ENCODE results near the gene HMG20A. TPM values are rescaled to one million over a fixed set of nuclear protein-coding genes. Genes with fewer than 3 reads are reported as not detected.
A peak's percentile ranks its signal among the peaks of the same experiment; 100 is the strongest.

HMG20A gene
- 100 to 1,000 TPM in 1 of 4 donors, 10 to 100 TPM in 3; 38.4 to 122 (median 41.6) TPM for total RNA-seq

GRCh38 chr15:77420610-77421369 is at the start of gene HMG20A:
Gene HMG20A, plus strand, starts transcription at chr15:77420888. Its CDS starts 37,520 bp downstream, at chr15:77458408.
- peak; percentile 45 to 69 (median 67) for DNase-seq
- peak within 1 kb of the TSS; percentile 94 to 98 (median 96) for H3K27ac ChIP-seq
- peak within 1 kb of the TSS; percentile 87 to 95 (median 92) for H3K4me3 ChIP-seq
- TF ChIP-seq POLR2A (IDR thresholded peaks at IDR 0.05) (peak; percentile 37 to 44), CTCF (IDR thresholded peaks at IDR 0.05) (no peak)
- peaks cover 0 to 47% (median 12%) of the 10 kb centered on the region in 4 donors for H3K4me1 ChIP-seq
- H3K9me3 ChIP-seq = no peaks in the 10 kb centered on the region
- no peaks in the 10 kb centered on the region for H3K36me3 ChIP-seq
- no peaks in the 10 kb centered on the region for H3K27me3 ChIP-seq

GRCh38 chr15:77371850-77372563 is 48.7 kb upstream of the HMG20A start:
- H3K4me3 ChIP-seq = no peak overlapping the region
- no peak overlapping the region for H3K27ac ChIP-seq
- no peaks in the 10 kb centered on the region for H3K36me3 ChIP-seq
- H3K27me3 ChIP-seq = no peaks in the 10 kb centered on the region
- no peak for DNase-seq
- no peak for TF ChIP-seq POLR2A (IDR thresholded peaks at IDR 0.05)
- TF ChIP-seq CTCF (IDR thresholded peaks at IDR 0.05) = no peak
- H3K9me3 ChIP-seq = no peaks in the 10 kb centered on the region
- no peaks in the 10 kb centered on the region for H3K4me1 ChIP-seq

GRCh38 chr15:77373441-77373840 is 47.2 kb upstream of the HMG20A start:
- H3K27me3 ChIP-seq = no peaks in the 10 kb centered on the region
- no peak for TF ChIP-seq CTCF (IDR thresholded peaks at IDR 0.05)
- no peak for TF ChIP-seq POLR2A (IDR thresholded peaks at IDR 0.05)
- H3K36me3 ChIP-seq = no peaks in the 10 kb centered on the region
- no peak overlapping the region for H3K27ac ChIP-seq
- H3K4me3 ChIP-seq = no peak overlapping the region
- no peak for DNase-seq
- no peaks in the 10 kb centered on the region for H3K9me3 ChIP-seq
- H3K4me1 ChIP-seq = no peaks in the 10 kb centered on the region

- TF ChIP-seq POLR2A (IDR thresholded peaks at IDR 0.05) (no peak), CTCF (IDR thresholded peaks at IDR 0.05) (no peak)
- Histone ChIP-seq H3K36me3 (no peaks in the 10 kb centered on the region), H3K4me3 (no peak overlapping the region), H3K9me3 (no peaks in the 10 kb centered on the region), H3K27ac (no peak overlapping the region), H3K4me1 (no peaks in the 10 kb centered on the region), H3K27me3 (no peaks in the 10 kb centered on the region)
- DNase-seq = no peak
Measured at GRCh38 chr15:77375133-77375532, 45.6 kb upstream of the HMG20A start.

- no peaks in the 10 kb centered on the region for H3K27me3 ChIP-seq
- TF ChIP-seq POLR2A (IDR thresholded peaks at IDR 0.05) (no peak), CTCF (IDR thresholded peaks at IDR 0.05) (no peak)
- H3K36me3 ChIP-seq = no peaks in the 10 kb centered on the region
- H3K4me3 ChIP-seq = no peak overlapping the region
- H3K9me3 ChIP-seq = no peaks in the 10 kb centered on the region
- no peak overlapping the region for H3K27ac ChIP-seq
- DNase-seq = no peak
- H3K4me1 ChIP-seq = no peaks in the 10 kb centered on the region
Measured at GRCh38 chr15:77376770-77377169, 43.9 kb upstream of the HMG20A start.

Data from Peyer's patch (tissue), 4 donors.